ENCODE results near the gene INMT.

Gene INMT

GRCh38 chr7:30752979-30753378, 1.0 kb downstream of the INMT start:
- DNase-seq, result no peak

- no peak for DNase-seq
Measured at GRCh38 chr7:30754315-30754877, 2.5 kb downstream of the INMT start.

GRCh38 chr7:30755384-30756154, 3.6 kb downstream of the INMT start:
- no peak for DNase-seq

GRCh38 chr7:30757342-30757692, 5.4 kb downstream of the INMT start:
- no peak for DNase-seq

- DNase-seq, result no peak
Measured at GRCh38 chr7:30760514-30761213, 8.7 kb downstream of the INMT start.

- DNase-seq, result no peak
Measured at GRCh38 chr7:30761214-30762156, 9.6 kb downstream of the INMT start.

DNA sequence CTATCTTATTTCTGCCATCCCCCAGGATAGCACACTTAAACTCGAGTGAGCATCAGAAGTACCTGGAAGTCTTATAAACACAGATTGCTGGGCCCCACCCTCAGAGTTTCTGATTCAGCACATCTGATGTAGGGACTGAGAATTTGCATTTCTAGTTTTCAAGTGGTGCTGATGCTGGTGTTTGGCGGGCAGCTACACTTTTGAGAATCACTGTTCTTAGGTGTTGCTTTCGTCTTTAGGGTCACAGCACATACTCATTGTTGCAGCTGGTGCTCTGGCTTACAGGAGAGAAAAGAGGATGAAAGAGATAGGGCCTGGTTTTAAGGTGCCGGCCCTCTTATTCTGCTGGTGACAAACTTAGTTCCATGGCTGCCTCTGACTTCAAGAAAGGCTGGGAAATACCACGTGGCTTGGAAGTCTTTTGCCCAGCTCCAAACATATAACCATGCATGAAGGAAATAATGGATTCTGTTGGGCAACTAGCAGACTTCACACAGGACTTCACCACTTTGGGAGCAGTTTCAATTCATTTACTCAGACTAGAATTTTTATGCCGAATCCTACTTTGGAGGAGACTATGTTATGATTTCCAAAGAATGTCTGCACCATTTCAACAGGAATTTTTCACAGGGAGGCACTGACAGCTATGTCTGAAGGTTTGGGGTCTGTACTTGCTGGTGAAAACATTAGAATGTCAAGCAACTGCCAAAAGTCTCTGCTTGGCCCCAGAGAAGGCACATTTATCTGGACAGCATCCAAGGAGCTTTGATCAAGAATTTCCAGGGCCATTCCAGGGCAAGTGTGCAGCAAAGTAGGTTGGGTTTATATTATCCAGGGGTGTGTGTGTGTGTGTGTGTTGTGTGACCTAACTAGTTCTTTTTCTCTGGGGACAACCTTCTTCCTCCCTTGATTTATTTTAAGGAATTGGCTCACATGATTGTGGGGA, 12.4 kb downstream of the INMT start:
- peak; percentile 91 for DNase-seq

GRCh38 chr7:30765408-30765807, 13.5 kb downstream of the INMT start:
- no peak for DNase-seq

DNA sequence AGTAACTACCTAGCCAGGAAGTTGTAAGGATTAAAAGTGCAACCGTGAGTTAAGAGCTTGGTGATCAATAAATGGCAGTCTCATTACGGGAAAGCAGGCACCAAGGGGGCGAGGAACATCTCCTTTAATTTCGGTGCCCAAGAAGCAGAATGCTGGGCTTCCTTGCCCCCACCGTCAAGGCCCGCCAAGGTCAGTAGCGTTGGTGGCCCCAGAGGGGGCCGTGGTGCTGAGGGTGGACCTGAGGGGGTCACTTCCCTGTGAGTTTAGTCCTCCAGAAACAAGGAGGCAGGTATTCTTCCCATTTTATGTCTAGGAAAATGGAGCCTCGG, 18.9 kb downstream of the INMT start:
- DNase-seq, result no peak

- peak; percentile 75 for DNase-seq
Measured at GRCh38 chr7:30771174-30771879, 19.4 kb downstream of the INMT start, which contains the start of gene MINDY4. Gene MINDY4 (plus strand): TSS chr7:30771417. CDS start chr7:30771494, 77 bp downstream.

DNA sequence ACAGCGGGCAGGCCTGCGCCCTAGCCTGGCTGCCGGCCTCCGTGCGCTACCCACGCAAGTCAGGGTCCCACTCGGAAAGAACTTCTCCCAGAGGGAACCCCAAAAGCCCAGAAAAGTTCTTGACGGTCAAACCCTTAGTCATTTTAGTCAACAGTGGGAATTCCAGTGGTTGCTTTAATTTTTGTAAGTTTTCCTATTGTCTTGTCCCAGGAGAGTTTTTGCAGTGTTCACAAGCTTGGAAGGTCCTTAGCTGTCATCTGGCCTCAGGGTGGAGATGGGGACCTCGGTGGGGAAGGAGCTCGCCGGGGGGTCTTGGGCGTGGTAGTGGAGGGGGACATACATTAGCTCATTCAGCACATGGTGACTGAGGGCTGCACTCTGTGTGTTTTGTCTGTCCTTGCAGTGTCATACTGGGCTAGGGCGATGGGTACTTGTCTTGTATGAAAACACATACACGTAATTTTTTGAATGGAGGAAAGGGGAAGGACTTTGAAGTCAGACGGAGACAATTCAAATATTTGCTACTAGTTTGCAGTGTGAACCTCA, 20.0 kb downstream of the INMT start:
- no peak for DNase-seq

- no peak for DNase-seq
Measured at GRCh38 chr7:30772984-30773383, 21.0 kb downstream of the INMT start.

- DNase-seq, result no peak
Measured at GRCh38 chr7:30775992-30776391, 24.1 kb downstream of the INMT start.

- no peak for DNase-seq
Measured at GRCh38 chr7:30776971-30777370, 25.0 kb downstream of the INMT start.

GRCh38 chr7:30778255-30779025, 26.5 kb downstream of the INMT start:
- no peak for DNase-seq

DNA sequence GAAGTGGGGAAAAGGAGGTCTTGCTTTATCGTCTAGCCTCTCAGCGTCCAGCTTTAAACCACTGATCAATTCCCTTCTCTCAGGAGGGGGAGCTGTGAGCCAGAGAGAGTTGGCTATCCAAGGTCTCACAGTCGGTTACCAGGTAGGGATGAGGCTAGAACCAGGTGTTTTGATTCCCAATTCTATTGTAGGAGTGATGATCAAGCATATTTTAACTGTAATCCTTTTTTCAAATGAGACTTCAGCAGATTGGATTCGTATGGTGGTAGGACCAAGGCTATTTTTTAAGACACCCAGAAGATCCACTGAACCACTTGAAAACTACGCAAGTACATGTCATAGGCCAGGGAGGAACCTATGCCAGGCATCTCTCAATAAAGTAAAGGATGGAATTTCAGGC, 27.6 kb downstream of the INMT start:
- DNase-seq, result no peak

GRCh38 chr7:30780941-30781340, 29.0 kb downstream of the INMT start:
- DNase-seq, result no peak

- DNase-seq, result no peak
Measured at GRCh38 chr7:30782690-30783089, 30.8 kb downstream of the INMT start.

GRCh38 chr7:30785786-30786185, 33.9 kb downstream of the INMT start:
- no peak for DNase-seq

DNA sequence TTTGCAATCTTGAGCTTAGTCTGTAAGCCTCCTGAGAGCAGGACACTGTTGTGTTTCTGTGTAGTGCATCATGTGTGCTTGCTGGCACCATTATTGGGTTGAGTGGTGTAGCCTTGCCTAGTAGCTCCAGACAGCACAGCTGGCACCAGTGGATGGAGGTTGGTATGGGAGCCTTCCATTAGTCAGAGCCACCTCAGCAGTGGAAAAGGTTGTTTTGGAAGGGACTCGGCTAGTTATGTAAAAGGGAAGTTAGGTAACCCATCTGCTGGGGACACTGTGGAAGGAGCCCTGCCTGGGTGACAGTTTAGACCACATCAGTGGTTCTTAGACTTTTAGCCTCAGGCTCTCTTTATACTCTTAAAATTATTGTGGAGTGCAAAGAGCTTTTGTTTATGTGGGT, 35.6 kb downstream of the INMT start:
- DNase-seq, result no peak

All from fibroblast of skin of scalp (primary cell).